Measurements from ENCODE around the gene UVRAG.

GRCh38 chr11:75850787-75851186, 35.8 kb downstream of the UVRAG start:
- TF ChIP-seq RAD21 (IDR thresholded peaks at IDR 0.05; ENCODE audit: low read length): no peak
- no peak for TF ChIP-seq CTCF (conservative IDR thresholded peaks at IDR 0.05; ENCODE audit: low read depth, low read length)
- no peak for TF ChIP-seq POLR2A (IDR thresholded peaks at IDR 0.05; ENCODE audit: low read depth, low read length)
- TF ChIP-seq MXI1 (IDR thresholded peaks at IDR 0.05; ENCODE audit: borderline replicate concordance, low read depth, low read length): no peak
- TF ChIP-seq RFX5 (IDR thresholded peaks at IDR 0.05; ENCODE audit: low read depth, low read length): no peak
- TF ChIP-seq RCOR1 (IDR thresholded peaks at IDR 0.05; ENCODE audit: insufficient replicate concordance, low read length): no peak
- no peak for TF ChIP-seq ELK1 (IDR thresholded peaks at IDR 0.05; ENCODE audit: borderline replicate concordance, low read depth, low read length)
- TF ChIP-seq SMC3 (IDR thresholded peaks at IDR 0.05; ENCODE audit: low read depth, low read length): no peak
- no peak for TF ChIP-seq MAFK (IDR thresholded peaks at IDR 0.05; ENCODE audit: low read depth, low read length)
- TF ChIP-seq NFE2L2 (IDR thresholded peaks at IDR 0.05; ENCODE audit: low read depth, low read length): no peak
- no peak for TF ChIP-seq FOS (IDR thresholded peaks at IDR 0.05; ENCODE audit: low read depth, low read length)
- TF ChIP-seq MAZ (IDR thresholded peaks at IDR 0.05; ENCODE audit: borderline replicate concordance, low read depth, low read length): no peak

Measured in IMR-90 (cell line).